GM19193 (cell line): Measurements from ENCODE around the gene AMH.

ENCODE experiments used
- POLR2A ChIP-seq: IDR thresholded peaks from 4 replicates; pipeline ENCODE4 v1.6.1; 2011; ENCODE audit not compliant: insufficient read depth, insufficient read length; ENCODE audit errors: extremely low read depth

Gene AMH

DNA sequence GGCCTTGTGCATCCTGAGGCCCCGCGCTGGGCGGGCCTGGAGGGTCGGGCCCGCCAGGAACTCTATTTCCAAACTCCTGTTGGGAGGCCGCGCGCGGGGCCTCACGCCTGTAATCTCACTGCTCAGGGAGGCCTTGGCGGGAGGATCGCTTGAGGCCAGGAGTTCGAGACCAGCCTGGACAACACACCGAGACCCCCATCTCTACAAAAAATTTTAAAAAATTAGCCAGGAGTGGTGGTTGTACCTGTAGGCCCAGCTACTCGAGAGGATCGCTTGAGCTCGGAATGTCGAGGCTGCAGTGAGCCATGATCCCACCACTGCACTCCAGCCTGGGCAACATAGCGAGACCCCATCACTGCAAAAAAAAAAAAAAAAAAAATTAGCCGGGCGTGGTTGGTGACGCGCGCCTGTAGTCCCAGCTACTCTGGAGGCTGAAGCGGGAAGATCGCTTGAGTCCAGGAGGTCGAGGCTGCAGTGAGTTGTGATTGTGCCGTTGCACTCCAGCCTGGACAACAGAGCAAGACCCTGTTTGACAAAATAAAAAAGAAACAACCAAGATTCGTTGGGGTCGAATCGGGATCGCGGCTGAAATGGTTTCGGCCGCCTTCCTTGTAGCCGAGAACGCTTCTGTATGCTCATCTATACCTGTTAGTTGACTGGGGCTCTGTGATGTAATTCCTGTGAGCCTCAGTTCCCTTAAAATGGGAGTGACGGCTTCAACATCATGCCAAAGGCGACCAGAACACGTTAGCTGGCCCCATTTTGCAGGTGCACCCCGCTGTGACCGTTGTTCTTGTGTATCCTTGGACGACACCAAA lies 11.9 kb upstream of the AMH start:
- no peak for TF ChIP-seq POLR2A

DNA sequence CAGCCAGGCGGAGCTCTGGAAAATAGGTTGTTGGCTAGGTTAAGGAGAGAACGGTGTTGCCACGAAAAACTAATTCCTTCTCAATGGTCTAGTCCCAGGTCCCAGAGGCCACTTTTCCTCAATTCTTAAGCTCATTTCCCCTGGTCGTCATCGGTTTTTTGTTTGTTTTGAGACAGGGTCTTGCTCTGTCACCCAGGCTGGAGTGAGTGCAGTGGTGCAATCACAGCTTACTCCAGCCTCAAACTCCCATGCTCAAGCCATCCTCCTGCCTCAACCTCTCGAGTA lies 11.3 kb upstream of the AMH start:
- TF ChIP-seq POLR2A, result no peak

GRCh38 chr19:2239173-2239572 lies 9.9 kb upstream of the AMH start:
- TF ChIP-seq POLR2A, result no peak

DNA sequence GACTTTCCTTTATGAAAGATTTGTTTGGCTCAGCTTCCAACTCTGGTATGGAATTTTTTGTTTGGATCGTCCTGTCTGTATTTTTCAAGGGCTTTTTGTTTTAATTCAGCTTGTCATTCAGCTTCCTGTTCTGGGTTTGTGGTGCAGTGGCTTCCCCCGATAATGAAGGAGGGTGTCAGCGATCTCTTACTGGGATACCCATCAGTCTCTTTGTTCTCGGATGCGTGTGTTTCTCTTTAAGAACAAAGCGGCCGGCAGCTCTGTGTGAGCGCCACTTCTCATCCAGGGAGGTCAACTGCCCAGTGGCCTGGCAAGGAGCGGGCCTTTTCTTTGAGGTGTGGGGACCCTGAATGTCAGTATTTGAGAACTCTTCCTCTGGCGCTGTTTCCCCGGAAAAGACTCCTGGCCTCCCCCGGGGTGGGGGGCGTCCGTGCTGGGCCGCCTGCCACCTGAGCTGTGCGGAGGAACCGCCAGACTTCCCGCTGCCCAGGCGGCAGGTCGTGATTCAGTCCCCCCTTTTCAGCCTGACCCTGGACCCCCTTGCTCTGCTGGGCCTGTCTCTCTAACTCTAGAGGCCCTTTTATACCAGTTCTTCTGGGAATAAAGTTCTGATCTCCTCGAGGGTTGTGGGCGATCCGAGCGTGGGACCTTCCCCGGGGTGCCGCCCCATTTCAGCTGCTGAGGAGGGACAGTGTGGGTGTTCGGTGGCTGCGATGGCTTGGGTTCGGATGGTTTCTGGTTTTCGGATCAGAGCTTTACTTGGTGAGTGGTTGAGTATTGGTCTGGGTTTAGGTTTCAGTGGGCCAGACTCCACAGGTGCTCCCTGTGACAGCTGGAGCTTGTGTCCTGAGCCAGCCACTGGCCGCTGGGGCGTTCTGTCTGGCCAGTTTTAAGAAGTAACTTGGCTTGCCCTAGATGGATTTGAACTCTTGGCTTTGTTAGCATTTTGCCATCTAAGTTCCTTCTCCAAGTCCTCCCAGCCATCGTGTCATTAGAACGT lies 9.1 kb upstream of the AMH start:
- TF ChIP-seq POLR2A, result no peak

GRCh38 chr19:2240881-2241760 lies 8.0 kb upstream of the AMH start:
- no peak for TF ChIP-seq POLR2A

DNA sequence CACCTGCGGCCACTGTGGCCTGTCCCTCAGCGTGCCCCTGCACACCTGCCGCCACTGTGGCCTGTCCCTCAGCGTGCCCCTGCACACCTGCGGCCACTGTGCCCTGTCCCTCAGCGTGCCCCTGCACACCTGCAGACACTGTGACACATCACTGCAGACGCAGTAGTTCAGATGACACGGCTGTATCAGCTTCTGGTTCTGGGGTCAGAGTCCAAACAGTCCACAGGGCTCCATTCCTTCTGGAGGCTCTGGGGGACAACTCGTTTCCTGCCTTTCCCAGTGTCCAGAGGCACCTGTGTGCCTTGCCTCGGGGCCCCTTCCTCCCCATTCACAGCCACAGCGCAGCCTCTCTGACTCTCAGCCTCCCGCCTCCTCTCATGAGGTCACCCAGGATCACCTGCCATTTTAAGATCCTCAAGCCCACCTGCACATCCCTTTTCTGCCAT lies 7.0 kb upstream of the AMH start:
- TF ChIP-seq POLR2A, result no peak

DNA sequence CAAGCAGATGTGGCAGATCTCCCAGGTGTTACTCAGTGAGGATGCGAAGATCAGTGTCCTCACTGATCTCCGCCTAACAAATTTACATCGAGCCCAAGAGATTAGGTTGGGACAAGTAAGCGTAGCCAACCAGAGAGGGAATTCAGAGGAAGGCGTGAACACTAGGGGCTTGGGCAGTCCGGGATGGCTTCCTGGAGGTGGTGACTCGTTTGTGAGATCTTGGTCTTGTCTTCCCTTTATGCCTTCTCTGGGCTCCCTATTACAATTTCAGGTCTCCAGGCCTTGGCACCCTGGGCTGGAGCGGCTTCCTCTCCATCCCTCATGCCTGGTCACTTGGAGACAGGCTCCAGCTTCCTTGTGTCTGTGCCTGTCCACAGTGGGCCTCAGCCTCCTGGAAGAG lies 6.3 kb upstream of the AMH start:
- TF ChIP-seq POLR2A, result no peak

GRCh38 chr19:2243274-2244124 lies 5.6 kb upstream of the AMH start:
- TF ChIP-seq POLR2A, result no peak

DNA sequence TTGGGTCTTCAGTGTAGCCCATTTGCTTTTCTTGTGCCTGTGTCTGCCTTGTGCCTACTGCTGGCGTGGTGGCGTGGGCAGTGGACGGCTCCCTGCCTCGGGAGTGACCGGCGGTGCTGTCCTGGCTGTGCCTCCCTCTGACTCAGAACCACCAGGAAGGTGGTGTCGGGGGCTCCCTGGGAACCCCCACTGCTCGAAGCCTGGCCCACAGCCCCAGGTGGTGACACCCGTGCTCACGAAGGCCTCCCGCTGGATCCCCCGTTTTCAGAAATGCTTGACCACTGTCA lies 5.1 kb upstream of the AMH start:
- TF ChIP-seq POLR2A, result no peak

DNA sequence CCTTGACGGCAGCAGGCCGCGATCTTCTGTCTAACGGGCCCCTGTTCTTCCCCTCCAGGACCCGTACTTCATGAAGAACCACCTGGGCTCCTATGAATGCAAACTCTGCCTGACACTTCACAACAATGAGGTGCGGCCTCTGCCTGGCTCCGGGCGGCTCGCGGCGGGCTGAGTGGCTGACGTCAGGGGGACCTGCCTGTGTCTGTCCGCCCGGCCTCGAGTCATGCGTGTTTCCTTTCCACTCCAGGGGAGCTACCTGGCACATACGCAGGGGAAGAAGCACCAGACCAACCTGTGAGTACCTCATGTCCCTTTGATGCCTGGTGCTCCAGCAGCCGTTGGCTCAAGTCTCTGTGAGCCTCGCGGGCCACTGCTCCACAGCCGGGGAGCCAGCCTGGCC lies 4.6 kb upstream of the AMH start:
- no peak for TF ChIP-seq POLR2A

DNA sequence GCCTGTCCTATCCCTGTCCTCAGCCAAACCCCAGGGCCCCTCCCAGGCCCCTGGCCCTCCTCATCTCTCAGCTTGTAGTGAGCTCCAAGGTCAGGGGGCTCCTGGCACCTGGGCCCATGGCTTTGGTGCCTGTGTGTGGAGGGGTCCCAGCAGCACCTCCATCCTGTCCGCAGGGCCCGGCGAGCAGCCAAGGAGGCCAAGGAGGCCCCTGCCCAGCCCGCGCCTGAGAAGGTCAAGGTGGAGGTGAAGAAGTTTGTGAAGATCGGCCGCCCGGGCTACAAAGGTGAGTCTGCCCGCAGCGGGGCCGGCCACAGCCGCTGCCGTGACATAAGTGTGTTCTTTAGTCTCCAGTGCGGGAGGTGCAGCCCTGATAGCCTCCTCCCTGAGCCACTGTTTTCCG lies 3.9 kb upstream of the AMH start:
- no peak for TF ChIP-seq POLR2A

DNA sequence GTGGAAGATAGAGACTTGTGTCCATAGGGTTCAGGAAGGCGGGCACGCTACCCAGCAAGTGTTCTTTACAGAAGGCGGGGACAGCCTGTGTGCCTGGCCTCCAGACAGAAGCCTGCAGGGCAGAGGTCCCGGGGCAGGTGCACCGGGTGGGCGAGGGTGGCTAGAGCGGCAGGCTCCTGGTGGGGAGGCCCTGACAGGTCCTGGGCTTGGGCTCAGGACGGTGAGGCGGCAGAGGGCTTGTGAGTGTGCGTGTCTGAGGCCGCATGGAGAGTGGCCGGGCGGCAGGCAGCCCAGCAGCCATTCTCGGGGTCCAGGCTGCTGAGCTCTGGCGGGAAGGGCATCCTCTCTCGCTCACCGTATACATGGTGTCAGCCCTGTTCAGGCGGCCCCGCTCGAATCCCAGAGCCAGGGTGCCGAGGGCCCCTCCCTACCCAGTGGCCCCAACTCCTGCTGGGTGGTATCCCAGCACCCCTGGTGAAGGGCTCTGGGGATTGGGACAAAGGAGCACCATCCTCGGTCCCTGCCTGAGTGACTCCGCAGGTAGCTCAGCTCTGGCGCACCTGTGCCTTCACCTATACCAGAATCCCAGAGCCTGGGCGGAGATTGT lies 3.0 kb upstream of the AMH start:
- TF ChIP-seq POLR2A, result no peak

DNA sequence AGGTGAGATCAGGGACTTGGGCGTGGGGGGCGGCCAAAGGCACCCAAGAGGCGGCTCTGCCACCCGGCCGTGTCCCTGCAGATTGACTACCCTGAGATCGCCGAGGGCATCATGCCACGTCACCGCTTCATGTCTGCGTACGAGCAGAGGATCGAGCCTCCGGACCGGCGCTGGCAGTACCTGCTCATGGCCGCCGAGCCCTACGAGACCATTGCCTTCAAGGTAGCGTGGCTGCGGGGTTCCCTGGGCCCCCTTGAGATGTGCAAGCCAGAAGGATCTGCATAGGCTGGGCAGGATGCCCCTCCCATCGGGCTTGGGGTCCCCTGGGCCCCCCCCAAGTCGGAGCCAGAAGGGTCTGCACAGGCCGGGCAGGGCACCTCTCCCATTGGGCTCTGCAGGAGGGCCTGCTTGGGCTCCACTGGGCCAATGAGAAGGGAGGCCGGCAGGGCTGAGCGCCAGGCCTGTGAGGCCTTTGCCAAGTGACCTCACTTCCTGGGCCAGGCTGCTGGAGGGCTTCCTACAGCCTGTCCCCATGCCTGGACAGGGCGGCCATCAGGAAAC lies 2.2 kb upstream of the AMH start:
- TF ChIP-seq POLR2A, result peak; percentile 16
